Right kidney (tissue), 1 donor: ENCODE measurements around the gene GOLGA5.
"Not testable (repeated sequence)": the region's sequence is repeated elsewhere in the genome, so short reads cannot be mapped to it uniquely, and the experiment has no call there.

ENCODE experiments used
- DNase-seq: peaks from one replicate; pipeline ENCODE4 v3.0.0-alpha.2; 2016

The GOLGA5 gene

GRCh38 chr14:92819680-92820535 is 25.8 kb downstream of the GOLGA5 start:
- not testable (repeated sequence) for DNase-seq

DNA sequence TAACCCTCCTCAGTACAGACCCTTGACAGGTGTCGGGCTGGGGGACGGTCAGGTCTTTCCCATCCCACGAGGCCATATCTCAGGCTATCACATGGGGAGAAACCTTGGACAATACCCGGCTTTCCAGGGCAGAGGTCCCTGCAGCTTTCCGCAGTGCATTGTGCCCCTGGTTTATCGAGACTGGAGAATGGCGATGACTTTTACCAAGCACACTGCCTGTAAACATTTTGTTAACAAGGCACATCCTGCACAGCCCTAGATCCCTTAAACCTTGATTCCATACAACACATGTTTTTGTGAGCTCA is 26.4 kb downstream of the GOLGA5 start:
- not testable (repeated sequence) for DNase-seq

GRCh38 chr14:92830902-92831301 is 36.8 kb downstream of the GOLGA5 start:
- DNase-seq = no peak

GRCh38 chr14:92832137-92832700 is 38.1 kb downstream of the GOLGA5 start:
- no peak for DNase-seq

GRCh38 chr14:92841930-92842329 is 47.8 kb downstream of the GOLGA5 start:
- no peak for DNase-seq

- DNase-seq = no peak
These were observed 50.1 kb downstream of the GOLGA5 start for GRCh38 chr14:92844204-92844603.

- no peak for DNase-seq
These were observed 52.2 kb downstream of the GOLGA5 start for GRCh38 chr14:92846162-92846897.

DNA sequence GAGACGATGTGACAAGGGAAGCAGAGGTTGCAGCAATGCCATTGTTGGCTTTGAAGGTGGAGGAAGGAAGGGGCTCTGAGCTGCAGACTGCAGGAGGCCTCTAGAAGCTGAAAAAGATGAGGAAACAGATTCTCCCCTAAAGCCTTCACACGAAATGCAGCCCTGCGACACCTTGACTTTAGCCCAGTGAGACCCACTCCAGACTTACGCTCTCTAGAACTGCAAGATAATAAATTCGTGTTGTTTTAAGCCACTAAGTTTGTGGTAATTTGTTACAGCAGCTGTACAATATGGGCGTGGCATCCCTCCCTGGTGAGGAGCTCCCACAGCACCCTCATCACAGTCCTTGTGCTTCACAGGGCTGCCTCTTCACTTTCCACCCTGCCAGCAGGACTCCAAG is 53.2 kb downstream of the GOLGA5 start:
- DNase-seq = no peak

- no peak for DNase-seq
These were observed 53.6 kb downstream of the GOLGA5 start for GRCh38 chr14:92847749-92848148.

DNA sequence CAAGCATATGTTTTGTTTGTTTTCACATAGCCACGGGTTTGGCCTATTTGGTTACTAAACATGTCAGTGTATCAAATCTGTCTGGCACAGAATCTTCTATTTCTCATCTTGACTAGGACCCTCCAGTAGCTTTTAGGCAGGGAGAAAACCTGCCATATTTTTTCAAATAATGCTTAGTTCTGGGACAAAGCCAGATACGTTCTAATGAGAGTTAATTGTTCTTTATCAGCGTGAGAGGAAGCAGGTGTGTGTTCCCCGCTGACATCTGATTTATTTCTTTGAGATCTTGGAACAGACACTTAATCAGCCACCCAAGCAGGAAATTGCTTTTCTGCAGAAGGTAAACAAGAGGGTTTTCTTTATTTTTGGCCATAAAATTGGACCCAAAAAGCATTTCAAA is 54.8 kb downstream of the GOLGA5 start:
- DNase-seq = no peak

- DNase-seq = no peak
These were observed 56.4 kb downstream of the GOLGA5 start for GRCh38 chr14:92850492-92850891.

GRCh38 chr14:92853136-92853535 is 59.0 kb downstream of the GOLGA5 start:
- DNase-seq = not testable (repeated sequence)

DNA sequence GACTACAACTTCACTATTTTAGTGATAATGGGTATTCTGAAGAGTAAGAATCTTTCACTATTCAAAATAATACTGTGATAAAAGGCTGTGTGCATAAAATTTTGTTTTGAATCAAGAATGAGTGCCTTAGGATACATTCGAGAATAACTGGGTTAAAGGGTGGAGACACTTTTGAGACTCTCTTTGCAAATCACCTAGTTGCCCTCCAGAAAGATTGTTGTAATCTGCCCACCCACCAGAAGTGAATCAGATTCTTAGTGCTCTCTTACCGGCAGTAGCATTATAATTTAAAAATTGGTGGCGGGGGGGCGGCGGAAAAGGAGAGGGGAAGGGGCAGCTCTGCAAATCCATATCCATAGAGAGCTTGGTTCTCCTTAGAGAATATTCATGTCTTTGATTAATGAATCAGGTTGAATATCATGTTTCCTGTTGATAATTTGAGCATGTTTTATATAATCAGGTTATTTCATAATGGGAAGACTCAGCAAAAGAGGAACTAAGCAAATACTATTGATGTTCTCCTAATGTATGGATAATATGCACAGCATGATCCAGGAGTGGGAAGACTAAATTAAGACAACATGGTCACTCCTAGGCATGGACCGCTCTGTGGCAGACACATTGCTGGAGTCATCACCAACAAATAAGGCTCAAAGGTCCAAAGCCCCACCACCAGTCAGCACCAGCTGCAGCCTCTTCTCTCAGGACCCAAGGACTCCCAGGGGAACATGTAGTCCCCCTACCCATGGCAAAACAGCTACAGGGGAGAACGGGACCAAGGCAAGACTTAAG is 66.1 kb downstream of the GOLGA5 start:
- no peak for DNase-seq

DNA sequence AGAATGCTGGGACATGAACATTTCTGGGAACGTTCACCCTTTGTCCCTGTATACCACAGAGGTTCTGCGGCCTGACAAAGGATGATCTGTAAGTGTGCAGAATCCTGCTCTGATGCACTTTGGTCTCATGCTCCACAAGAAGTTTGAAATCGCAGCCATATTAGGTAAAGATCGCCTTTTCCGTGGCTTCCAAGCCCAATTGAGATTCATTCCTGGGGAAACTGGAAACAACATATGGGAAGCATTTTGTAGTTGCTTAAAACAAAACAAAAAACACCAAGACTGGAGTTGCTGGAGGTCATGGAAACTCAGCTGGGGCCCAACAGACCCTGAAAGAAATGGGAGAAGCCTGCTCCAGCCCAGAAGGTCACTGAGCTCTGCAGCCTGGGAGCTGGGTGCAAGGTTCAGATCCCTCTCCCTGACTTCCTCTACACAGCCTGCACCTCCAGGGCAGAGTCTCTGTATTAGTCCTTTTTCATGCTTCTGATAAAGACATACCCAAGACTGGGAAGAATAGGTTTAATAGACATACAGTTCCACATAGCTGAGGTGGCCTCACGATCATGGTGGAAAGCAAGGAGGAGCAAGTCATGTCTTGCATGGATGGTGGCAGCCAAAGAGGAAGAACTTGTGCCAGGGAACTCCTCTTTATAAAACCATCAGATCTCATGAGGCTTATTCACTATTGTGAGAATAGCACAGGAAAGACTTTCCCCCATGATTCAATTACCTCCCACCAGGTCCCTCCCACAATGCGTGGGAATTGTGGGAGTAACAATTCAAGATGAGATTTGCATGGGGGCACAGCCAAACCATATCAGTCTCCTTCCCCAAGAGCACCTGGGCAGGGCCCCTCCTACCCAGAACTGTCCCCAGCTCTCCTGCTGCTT is 68.0 kb downstream of the GOLGA5 start:
- no peak for DNase-seq

DNA sequence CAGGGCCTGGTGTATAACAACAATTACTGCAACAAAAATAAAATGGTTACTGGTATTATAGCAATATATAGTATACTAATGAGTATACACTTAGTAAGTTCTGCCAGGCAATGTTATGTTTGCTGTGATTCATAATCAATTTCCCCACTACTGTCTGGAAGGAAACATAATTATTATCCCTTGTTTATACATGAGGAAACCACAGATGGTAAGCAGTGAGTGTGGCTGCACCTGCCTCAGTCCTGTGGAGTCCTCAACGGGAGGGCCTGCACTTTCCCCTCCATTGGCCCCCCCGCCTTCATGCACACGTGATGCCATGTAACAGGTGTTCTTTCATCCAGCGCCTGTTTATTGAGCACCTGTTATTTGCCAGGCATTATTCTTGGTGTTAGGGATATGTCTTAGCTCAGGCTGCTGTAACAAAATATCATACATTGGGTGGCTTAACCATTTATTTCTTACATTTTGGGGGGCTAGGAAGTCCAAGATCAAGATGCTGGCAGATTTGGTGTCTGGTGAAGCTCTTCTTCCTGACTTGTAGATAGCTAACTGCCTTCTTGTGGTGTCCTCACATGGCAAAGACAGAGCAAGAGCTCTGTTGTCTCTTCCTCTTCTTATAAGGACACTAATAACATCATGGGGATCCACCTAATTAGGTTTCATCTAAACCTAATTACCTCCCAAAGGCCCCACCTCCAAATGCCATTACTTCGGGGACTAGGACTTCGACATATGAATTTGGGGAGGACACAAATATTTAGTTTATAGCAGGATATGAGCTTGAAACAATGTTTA is 69.4 kb downstream of the GOLGA5 start:
- DNase-seq = no peak

- no peak for DNase-seq
These were observed 71.6 kb downstream of the GOLGA5 start for GRCh38 chr14:92865674-92866073.

- no peak for DNase-seq
These were observed 72.2 kb downstream of the GOLGA5 start for GRCh38 chr14:92866181-92866752.

GRCh38 chr14:92866901-92867865 is 73.1 kb downstream of the GOLGA5 start:
- no peak for DNase-seq
